ENCODE data around the gene KCNRG. TPM values are rescaled to one million over a fixed set of nuclear protein-coding genes. Genes with fewer than 3 reads are reported as not detected.

KCNRG gene
- total RNA-seq, 1 donor from 2014 or later: 0.88 TPM

DNA sequence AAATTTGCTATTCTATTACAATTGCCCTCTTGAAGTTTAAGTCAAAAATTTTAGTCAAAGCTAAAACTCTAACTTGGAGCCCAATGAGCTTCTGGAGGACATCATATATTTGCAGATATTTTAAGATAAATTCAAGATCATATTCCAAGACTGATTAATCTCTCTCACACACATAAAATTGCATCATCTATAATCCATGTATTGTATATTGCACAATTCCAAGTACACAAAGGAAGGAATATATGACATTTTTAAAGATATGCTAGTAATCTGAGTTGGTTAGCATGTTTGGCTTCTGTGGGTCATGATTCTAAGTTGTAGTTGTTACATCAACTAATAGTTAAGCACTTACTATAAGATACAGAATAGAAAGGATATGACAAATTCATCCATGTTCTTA is 53.3 kb downstream of the KCNRG start:
- H3K27me3 Mint-ChIP-seq (ENCODE audit: insufficient read depth, low read depth): no peaks in the 10 kb centered on the region
- peaks cover 14% of the 10 kb centered on the region for H4K20me1 ChIP-seq (ENCODE audit: low read depth)
- H3K9me3 Mint-ChIP-seq: no peaks in the 10 kb centered on the region
- no peak overlapping the region for H3K4me2 ChIP-seq
- H3K4me1 Mint-ChIP-seq: peaks cover 3% of the 10 kb centered on the region
- H3K9me3 ChIP-seq (ENCODE audit: low read depth): no peaks in the 10 kb centered on the region
- no peak overlapping the region for H3K4me3 Mint-ChIP-seq
- peaks cover 32% of the 10 kb centered on the region for H3K36me3 Mint-ChIP-seq
- H3K27ac ChIP-seq: no peak overlapping the region
- no peak overlapping the region for H3K9ac ChIP-seq
- H3K27ac Mint-ChIP-seq: no peak overlapping the region
- H3K79me2 ChIP-seq (ENCODE audit: low read depth): peaks cover 73% of the 10 kb centered on the region
- H3K27me3 ChIP-seq: no peaks in the 10 kb centered on the region
- no peak overlapping the region for H3K4me3 ChIP-seq
- peaks cover 21% of the 10 kb centered on the region for H3F3A ChIP-seq (ENCODE audit: low read depth)
- H2AFZ ChIP-seq (replicated peaks): no peak overlapping the region
- H3K4me1 ChIP-seq: no peaks in the 10 kb centered on the region
- no peak for DNase-seq (ENCODE audit: low spot score)
- TF ChIP-seq CTCF (IDR thresholded peaks at IDR 0.05) (no peak), EZH2 (IDR thresholded peaks at IDR 0.05) (no peak), EZH2phosphoT487 (IDR thresholded peaks at IDR 0.05) (no peak)
- peaks cover 21% of the 10 kb centered on the region for H3K36me3 ChIP-seq

DNA sequence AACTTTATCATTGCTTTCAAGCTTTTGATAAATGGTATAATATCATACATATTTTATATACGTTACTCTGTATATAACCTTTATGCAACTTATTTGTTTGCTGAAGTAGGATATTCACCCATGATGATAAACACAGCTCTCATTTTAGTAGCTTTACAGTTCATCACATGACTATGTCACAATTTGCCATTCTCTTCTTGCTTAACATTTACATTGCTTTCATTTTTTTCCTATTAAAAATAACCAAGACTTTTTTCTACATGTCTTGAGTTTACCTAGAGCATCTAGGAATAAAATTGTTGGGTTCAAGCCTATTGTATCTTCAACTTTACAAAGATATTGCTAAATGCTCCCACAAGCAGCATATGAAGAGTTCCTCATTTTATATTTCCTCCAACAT is 54.0 kb downstream of the KCNRG start:
- peaks cover 14% of the 10 kb centered on the region for H4K20me1 ChIP-seq (ENCODE audit: low read depth)
- H3K4me2 ChIP-seq: no peak overlapping the region
- peaks cover 73% of the 10 kb centered on the region for H3K79me2 ChIP-seq (ENCODE audit: low read depth)
- DNase-seq (ENCODE audit: low spot score): no peak
- H3K4me1 ChIP-seq: no peaks in the 10 kb centered on the region
- H3F3A ChIP-seq (ENCODE audit: low read depth): peaks cover 21% of the 10 kb centered on the region
- H3K27ac ChIP-seq: no peak overlapping the region
- H3K9ac ChIP-seq: no peak overlapping the region
- no peaks in the 10 kb centered on the region for H3K9me3 ChIP-seq (ENCODE audit: low read depth)
- peaks cover 21% of the 10 kb centered on the region for H3K36me3 ChIP-seq
- peaks cover 32% of the 10 kb centered on the region for H3K36me3 Mint-ChIP-seq
- H3K4me1 Mint-ChIP-seq: peaks cover 4% of the 10 kb centered on the region
- no peaks in the 10 kb centered on the region for H3K9me3 Mint-ChIP-seq
- no peak overlapping the region for H3K27ac Mint-ChIP-seq
- no peak for TF ChIP-seq CTCF (IDR thresholded peaks at IDR 0.05)
- TF ChIP-seq EZH2 (IDR thresholded peaks at IDR 0.05): no peak
- TF ChIP-seq EZH2phosphoT487 (IDR thresholded peaks at IDR 0.05): no peak
- no peak overlapping the region for H3K4me3 ChIP-seq
- no peaks in the 10 kb centered on the region for H3K27me3 Mint-ChIP-seq (ENCODE audit: insufficient read depth, low read depth)
- no peaks in the 10 kb centered on the region for H3K27me3 ChIP-seq
- H2AFZ ChIP-seq (replicated peaks): no peak overlapping the region
- H3K4me3 Mint-ChIP-seq: no peak overlapping the region

- Histone ChIP-seq H3K9ac (no peak overlapping the region), H3K79me2 (ENCODE audit: low read depth) (peaks cover 77% of the 10 kb centered on the region), H4K20me1 (ENCODE audit: low read depth) (peaks cover 14% of the 10 kb centered on the region), H3F3A (ENCODE audit: low read depth) (peaks cover 21% of the 10 kb centered on the region), H3K4me1 (no peaks in the 10 kb centered on the region), H3K4me2 (no peak overlapping the region), H3K36me3 (peaks cover 19% of the 10 kb centered on the region), H3K9me3 (ENCODE audit: low read depth) (no peaks in the 10 kb centered on the region), H3K4me3 (no peak overlapping the region), H3K27me3 (no peaks in the 10 kb centered on the region), H3K27ac (no peak overlapping the region), H2AFZ (replicated peaks) (no peak overlapping the region)
- Mint-ChIP-seq H3K9me3 (no peaks in the 10 kb centered on the region), H3K27ac (no peak overlapping the region), H3K27me3 (ENCODE audit: insufficient read depth, low read depth) (no peaks in the 10 kb centered on the region), H3K36me3 (peaks cover 32% of the 10 kb centered on the region), H3K4me1 (peaks cover 4% of the 10 kb centered on the region), H3K4me3 (no peak overlapping the region)
- TF ChIP-seq EZH2phosphoT487 (IDR thresholded peaks at IDR 0.05) (no peak), EZH2 (IDR thresholded peaks at IDR 0.05) (no peak), CTCF (IDR thresholded peaks at IDR 0.05) (no peak)
- no peak for DNase-seq (ENCODE audit: low spot score)
Observed at GRCh38 chr13:50070186-50070585, 54.9 kb downstream of the KCNRG start.

MicroRNA genes within 50 kb of the gene (microRNA counts, 767-probe panel; counts per million panel counts)
- microRNA hsa-miR-15a-5p: 10,291 counts per million, percentile 98 among the panel's probes with 10 or more counts
- microRNA hsa-miR-16-5p: 10,814 counts per million, percentile 98 among the panel's probes with 10 or more counts

Small RNAs within 50 kb of the gene (microRNA-seq; reads per million reads assigned to microRNA genes)
- gene MIR15A (828 reads per million, percentile 93 among the genes with 10 or more reads in this experiment), gene MIR16-1 (246 reads per million, percentile 84 among the genes with 10 or more reads in this experiment), gene MIR3613 (3.4 reads per million, percentile 16 among the genes with 10 or more reads in this experiment)

Small RNAs within 50 kb of the gene (small RNA-seq; reads per million reads assigned to genes)
- gene MIR16-1 (0.16 reads per million), gene MIR3613 (not detected), gene RF02105 (not detected), gene RF02106 (not detected), gene RF02107 (not detected), gene RF02108 (not detected)

Other genes with a start within 250 kb of the KCNRG start
- 37.4 and 49.4 TPM in 2 replicates for gene KPNA3, start 222.8 kb upstream of the KCNRG start, total RNA-seq (ENCODE audit: low replicate concordance)
- 4.0 and 5.6 TPM in 2 replicates for gene SPRYD7, start 79.1 kb upstream of the KCNRG start, total RNA-seq (ENCODE audit: low replicate concordance)
- gene TRIM13, start 18.4 kb upstream of the KCNRG start, total RNA-seq (ENCODE audit: low replicate concordance): 53.2 and 58.3 TPM in 2 replicates